AG04449 (cell line): Measurements from ENCODE around the gene TSPAN5.

Experiments used
- CTCF ChIA-PET: fragments of 350-600 bp; formaldehyde crosslinking; extraction: SDS; loops from one replicate; lab custom pipeline; 2021; ENCODE audit warnings: antibody characterized with exemption; lab: Yijun Ruan, JAX
- POLR2A ChIA-PET: fragments of 400-600, 350-600 bp; formaldehyde crosslinking; extraction: SDS; loops from one replicate; lab custom pipeline; 2020; ENCODE audit warnings: antibody characterized with exemption, inconsistent platforms; lab: Yijun Ruan, JAX
- DNase-seq: peaks from one replicate; pipeline ENCODE4 v3.0.0-alpha.2; 2010; ENCODE audit warnings: low read depth, low spot score
- H3K4me3 ChIP-seq: 2 replicates; pipeline ENCODE4 v1.5.1; 2011; ENCODE audit warnings: low read depth, mild to moderate bottlenecking, control low read depth, low read length
- CTCF ChIP-seq: IDR thresholded peaks from one replicate; pipeline ENCODE4 v1.5.1; 2011; ENCODE audit warnings: mild to moderate bottlenecking, moderate library complexity, low read length, control low read depth, inconsistent platforms; ENCODE audit not compliant: insufficient read depth; ENCODE audit errors: missing control alignments

TSPAN5 gene

GRCh38 chr4:98558471-98559169 is 99.8 kb downstream of the TSPAN5 start:
- no peak overlapping the region for H3K4me3 ChIP-seq
- no peak for DNase-seq
- no peak for TF ChIP-seq CTCF
- CTCF ChIA-PET: no interaction called here
- POLR2A ChIA-PET: no interaction called here

GRCh38 chr4:98557194-98557892 is 101.1 kb downstream of the TSPAN5 start:
- ChIA-PET CTCF (interaction anchor here (1.3 kb wide), 1 partner anchor 10 kb away, joined by 5 read pairs; no protein-coding TSS in a partner anchor), POLR2A (no interaction called here)
- no peak for DNase-seq
- H3K4me3 ChIP-seq: no peak overlapping the region
- no peak for TF ChIP-seq CTCF

- H3K4me3 ChIP-seq: no peak overlapping the region
- CTCF ChIA-PET: interaction anchor here (1.3 kb wide), 1 partner anchor 9 kb away, joined by 5 read pairs; no protein-coding TSS in a partner anchor
- no peak for TF ChIP-seq CTCF
- no peak for DNase-seq
- POLR2A ChIA-PET: no interaction called here
These were observed 102.0 kb downstream of the TSPAN5 start for GRCh38 chr4:98556451-98556850.

- TF ChIP-seq CTCF: no peak
- DNase-seq: no peak
- POLR2A ChIA-PET: no interaction called here
- H3K4me3 ChIP-seq: no peak overlapping the region
- CTCF ChIA-PET: interaction anchor here (1.3 kb wide), 1 partner anchor 9 kb away, joined by 5 read pairs; no protein-coding TSS in a partner anchor
These were observed 102.5 kb downstream of the TSPAN5 start for GRCh38 chr4:98555798-98556445.

- POLR2A ChIA-PET: no interaction called here
- peak; percentile 31 for TF ChIP-seq CTCF
- CTCF ChIA-PET: interaction anchor here (0.8 to 1.6 kb wide), 3 partner anchors 10 to 79 kb away, joined by 3 to 5 read pairs (median 4); no protein-coding TSS in a partner anchor
- DNase-seq: no peak
- peak overlapping the region; percentile 36 for H3K4me3 ChIP-seq
These were observed 111.4 kb downstream of the TSPAN5 start for GRCh38 chr4:98546910-98547594.
